Activated CD8-positive, alpha-beta memory T cell treated with anti-CD3 and anti-CD28 coated beads, Interleukin-2, amount 50 U/mL, for 1 hour (primary cell): ENCODE data around the gene HBG2.
"Not testable (repeated sequence)": the region's sequence is repeated elsewhere in the genome, so short reads cannot be mapped to it uniquely, and the experiment has no call there.

ENCODE experiments used
- DNase-seq: peaks from one replicate; pipeline ENCODE4 v3.0.0-alpha.2; 2020; ENCODE audit errors: extremely low read depth

The HBG2 gene

GRCh38 chr11:5281596-5281995, 27.0 kb upstream of the HBG2 start:
- DNase-seq: no peak

GRCh38 chr11:5280582-5281102, 26.1 kb upstream of the HBG2 start:
- no peak for DNase-seq

- no peak for DNase-seq
These were observed 25.0 kb upstream of the HBG2 start for GRCh38 chr11:5279471-5280090.

- no peak for DNase-seq
These were observed 23.3 kb upstream of the HBG2 start for GRCh38 chr11:5277807-5278382.

GRCh38 chr11:5276697-5277096, 22.1 kb upstream of the HBG2 start:
- DNase-seq: no peak

GRCh38 chr11:5275369-5276110, 21.0 kb upstream of the HBG2 start:
- no peak for DNase-seq

- no peak for DNase-seq
These were observed 19.8 kb upstream of the HBG2 start for GRCh38 chr11:5274395-5274794.

- DNase-seq: no peak
These were observed 17.9 kb upstream of the HBG2 start for GRCh38 chr11:5272395-5273017.

- DNase-seq: no peak
These were observed 15.2 kb upstream of the HBG2 start, which contains the start of gene HBE1 for GRCh38 chr11:5269715-5270147. HBE1 (minus strand) TSS chr11:5269945; CDS start chr11:5269890, 55 bp downstream.

GRCh38 chr11:5267033-5267563, 12.5 kb upstream of the HBG2 start:
- DNase-seq: no peak

GRCh38 chr11:5266609-5267008, 12.0 kb upstream of the HBG2 start:
- no peak for DNase-seq

GRCh38 chr11:5265832-5266231, 11.3 kb upstream of the HBG2 start:
- DNase-seq: no peak

- DNase-seq: no peak
These were observed 4.1 kb upstream of the HBG2 start for GRCh38 chr11:5258543-5259262.

- no peak for DNase-seq
These were observed 2.7 kb upstream of the HBG2 start for GRCh38 chr11:5257296-5257695.

- DNase-seq: not testable (repeated sequence)
These were observed 558 bp downstream of the HBG2 start for GRCh38 chr11:5254023-5254422.

GRCh38 chr11:5253440-5253839, 1.1 kb downstream of the HBG2 start:
- DNase-seq: not testable (repeated sequence)

GRCh38 chr11:5252919-5253265, 1.7 kb downstream of the HBG2 start:
- no peak for DNase-seq

- DNase-seq: no peak
These were observed 2.2 kb downstream of the HBG2 start for GRCh38 chr11:5252192-5252918.

- DNase-seq: no peak
These were observed 2.8 kb downstream of the HBG2 start for GRCh38 chr11:5251746-5252145.

GRCh38 chr11:5250543-5251204, 3.9 kb downstream of the HBG2 start:
- DNase-seq: no peak
